Loucy (cell line): ENCODE data around the gene HSPB9.

ENCODE experiments used
- H2AFZ ChIP-seq: fragments of 200-600 bp; sonication (generic); 2 replicates; pipeline ENCODE4 v1.6.0; 2016; ENCODE audit warnings: antibody characterized with exemption, mild to moderate bottlenecking, low read length, moderate library complexity
- H3F3A ChIP-seq: fragments of 200-600 bp; 2 replicates; pipeline ENCODE4 v1.6.0; 2016; ENCODE audit warnings: antibody characterized with exemption, low read depth, mild to moderate bottlenecking
- H3K27me3 ChIP-seq: fragments of 200-600 bp; sonication (generic); 2 replicates; pipeline ENCODE4 v1.6.1; 2014; ENCODE audit warnings: low read length, mild to moderate bottlenecking; ENCODE audit not compliant: insufficient read depth, poor library complexity, severe bottlenecking
- H3K36me3 ChIP-seq: fragments of 200-600 bp; sonication (generic); 2 replicates; pipeline ENCODE4 v1.6.1; 2016; ENCODE audit warnings: low read length; ENCODE audit not compliant: insufficient read depth
- H3K4me1 ChIP-seq: fragments of 200-600 bp; sonication (generic); 2 replicates; pipeline ENCODE4 v1.5.1; 2014; ENCODE audit warnings: low read length, mild to moderate bottlenecking; ENCODE audit not compliant: insufficient read depth, poor library complexity, severe bottlenecking
- H3K4me2 ChIP-seq: fragments of 200-600 bp; sonication (generic); 2 replicates; pipeline ENCODE4 v1.6.0; 2014; ENCODE audit warnings: antibody characterized with exemption, low read length, low read depth, mild to moderate bottlenecking; ENCODE audit not compliant: poor library complexity, severe bottlenecking
- H3K4me3 ChIP-seq: fragments of 200-600 bp; sonication (generic); 2 replicates; pipeline ENCODE4 v1.5.1; 2014; ENCODE audit warnings: low read length, mild to moderate bottlenecking, mixed read lengths; ENCODE audit not compliant: poor library complexity, severe bottlenecking
- H3K79me2 ChIP-seq: fragments of 200-600 bp; sonication (generic); 2 replicates; pipeline ENCODE4 v1.6.1; 2014; ENCODE audit warnings: low read length; ENCODE audit not compliant: insufficient read depth
- H3K9ac ChIP-seq: fragments of 200-600 bp; sonication (generic); 2 replicates; pipeline ENCODE4 v1.6.0; 2014; ENCODE audit warnings: mild to moderate bottlenecking, low read depth, low read length, moderate library complexity; ENCODE audit not compliant: poor library complexity, severe bottlenecking
- H3K9me2 ChIP-seq: fragments of 200-600 bp; sonication (generic); replicated peaks from 2 replicates; pipeline ENCODE4 v1.6.1; 2016; ENCODE audit warnings: low read depth, low read length, mixed read lengths
- H3K9me3 ChIP-seq: fragments of 200-600 bp; sonication (generic); 2 replicates; pipeline ENCODE4 v1.6.1; 2014; ENCODE audit warnings: mild to moderate bottlenecking, antibody characterized with exemption, low read length, low read depth; ENCODE audit not compliant: insufficient read depth
- H4K20me1 ChIP-seq: fragments of 200-600 bp; sonication (generic); 2 replicates; pipeline ENCODE4 v1.6.0; 2014; ENCODE audit warnings: antibody characterized with exemption, low read length, mild to moderate bottlenecking; ENCODE audit not compliant: insufficient read depth, poor library complexity, severe bottlenecking
- CTCF ChIP-seq: fragments of 200-600 bp; sonication (generic); conservative IDR thresholded peaks from 2 replicates; pipeline ENCODE4 v1.5.1; 2014; ENCODE audit warnings: mild to moderate bottlenecking, antibody characterized with exemption, low read length
- EZH2phosphoT487 ChIP-seq: fragments of 200-600 bp; IDR thresholded peaks from 2 replicates; pipeline ENCODE4 v1.6.1; 2018; ENCODE audit warnings: antibody characterized with exemption, mild to moderate bottlenecking, moderate library complexity, borderline replicate concordance

HSPB9 gene

DNA sequence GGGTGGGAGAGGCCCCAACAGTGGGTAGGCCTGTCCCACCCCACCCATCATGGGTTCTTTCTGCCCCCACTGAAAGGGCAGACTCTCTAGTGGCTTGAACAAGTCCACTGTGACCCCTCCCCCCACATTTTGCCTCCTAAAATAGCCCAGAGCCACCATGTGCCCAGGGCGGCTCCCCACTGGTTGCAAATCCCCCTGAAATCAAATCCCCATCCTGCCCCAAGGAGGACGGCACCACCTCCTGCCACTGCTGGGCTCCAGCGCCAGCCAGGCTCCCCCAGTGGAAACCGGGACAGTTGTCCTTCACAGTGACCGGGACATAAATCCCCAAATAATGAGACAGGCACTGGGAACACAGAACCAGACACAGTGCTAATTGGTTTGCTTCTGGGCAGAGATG, 44.8 kb upstream of the HSPB9 start:
- Histone ChIP-seq H3K9ac (no peak overlapping the region), H3K36me3 (no peaks in the 10 kb centered on the region), H3K79me2 (peaks cover 14% of the 10 kb centered on the region; the same call in 1 of the 2 replicates), H3K27me3 (no peaks in the 10 kb centered on the region), H3K4me1 (peaks cover 20% of the 10 kb centered on the region), H3K9me3 (no peaks in the 10 kb centered on the region), H3K9me2 (no peaks in the 10 kb centered on the region), H3F3A (no peaks in the 10 kb centered on the region), H3K4me2 (no peak overlapping the region), H3K4me3 (no peak overlapping the region), H2AFZ (no peak overlapping the region), H4K20me1 (no peaks in the 10 kb centered on the region)
- no peak for TF ChIP-seq EZH2phosphoT487
- no peak for TF ChIP-seq CTCF

- Histone ChIP-seq H3K4me1 (peaks cover 13% of the 10 kb centered on the region), H3F3A (no peaks in the 10 kb centered on the region), H3K4me2 (no peak overlapping the region), H3K27me3 (no peaks in the 10 kb centered on the region), H3K9me3 (no peaks in the 10 kb centered on the region), H3K36me3 (no peaks in the 10 kb centered on the region), H3K79me2 (peaks cover 7% of the 10 kb centered on the region; the same call in 1 of the 2 replicates), H4K20me1 (no peaks in the 10 kb centered on the region), H2AFZ (no peak overlapping the region), H3K4me3 (no peak overlapping the region), H3K9ac (no peak overlapping the region), H3K9me2 (no peaks in the 10 kb centered on the region)
- TF ChIP-seq CTCF (no peak), EZH2phosphoT487 (no peak)
These were observed 44.1 kb upstream of the HSPB9 start for GRCh38 chr17:42078396-42079043.

GRCh38 chr17:42079541-42079940, 43.1 kb upstream of the HSPB9 start:
- H2AFZ ChIP-seq: no peak overlapping the region
- H3K9me2 ChIP-seq: no peaks in the 10 kb centered on the region
- H3K9me3 ChIP-seq: no peaks in the 10 kb centered on the region
- H3F3A ChIP-seq: no peaks in the 10 kb centered on the region
- H3K36me3 ChIP-seq: no peaks in the 10 kb centered on the region
- no peak overlapping the region for H3K4me2 ChIP-seq
- no peaks in the 10 kb centered on the region for H3K27me3 ChIP-seq
- no peak for TF ChIP-seq EZH2phosphoT487
- no peak for TF ChIP-seq CTCF
- H3K4me3 ChIP-seq: no peak overlapping the region
- no peaks in the 10 kb centered on the region for H4K20me1 ChIP-seq
- no peak overlapping the region for H3K9ac ChIP-seq
- H3K4me1 ChIP-seq: peaks cover 8% of the 10 kb centered on the region
- H3K79me2 ChIP-seq: no peaks in the 10 kb centered on the region
